BLaER1 treated with 17β-estradiol and CSF1 and Interleukin-3, amounts not matched to agents 10 nM and 100 nM (cell line): ENCODE results near the gene KXD1.

Source experiments
- H3K27ac ChIP-seq, 11 experiments: shearing (Covaris generic); formaldehyde crosslinking; 2 replicates each; pipeline ENCODE4 v1.8.1; 2022
- H3K27me3 ChIP-seq, 11 experiments: shearing (Covaris generic); formaldehyde crosslinking; 2 replicates each; pipeline ENCODE4 v1.8.1; 2022
- H3K36me3 ChIP-seq, 11 experiments: shearing (Covaris generic); formaldehyde crosslinking; 2 replicates each; pipeline ENCODE4 v1.8.1; 2022
- H3K4me1 ChIP-seq, 10 experiments: shearing (Covaris generic); formaldehyde crosslinking; 2 replicates each; pipeline ENCODE4 v1.8.1; 2022
- H3K4me2 ChIP-seq, 11 experiments: shearing (Covaris generic); formaldehyde crosslinking; 2 replicates each; pipeline ENCODE4 v1.8.1; 2022
- H3K4me3 ChIP-seq, 10 experiments: shearing (Covaris generic); formaldehyde crosslinking; 2 replicates each; pipeline ENCODE4 v1.8.1; 2022
- H3K9ac ChIP-seq, 11 experiments: shearing (Covaris generic); formaldehyde crosslinking; 2 replicates each; pipeline ENCODE4 v1.8.1; 2022
- H3K9me3 ChIP-seq, 11 experiments: shearing (Covaris generic); formaldehyde crosslinking; replicated peaks in 1 of 11; 2 replicates each; pipeline ENCODE4 v1.8.1; 2022
- H4K20me1 ChIP-seq, 11 experiments: shearing (Covaris generic); formaldehyde crosslinking; 2 replicates each; pipeline ENCODE4 v1.8.1; 2022
- Cebpa-rat ChIP-seq, 11 experiments: shearing (Covaris generic); IDR thresholded peaks; 2 replicates each; pipeline ENCODE4 v1.8.1; 2022

KXD1 gene

GRCh38 chr19:18557411-18558201, at the start of gene KXD1:
Gene KXD1 (plus strand): TSS chr19:18557870. CDS start chr19:18562057, 4,187 bp downstream.
- Histone ChIP-seq H3K27ac (peak within 1 kb of the TSS; percentile 76 to 87 (median 83)), H3K4me3 (peak within 1 kb of the TSS; percentile 81 to 99 (median 95)), H3K36me3 (peaks cover 13 to 27% (median 20%) of the 10 kb centered on the region in 11 experiments), H3K4me1 (peaks cover 13 to 24% (median 16%) of the 10 kb centered on the region in 10 experiments; a peak in 19 of 20 replicates), H4K20me1 (peaks cover 0 to 18% (median 0%) of the 10 kb centered on the region in 11 experiments; a peak in 7 of 22 replicates), H3K4me2 (peak within 1 kb of the TSS; percentile 88 to 99 (median 93)), H3K9ac (peak within 1 kb of the TSS; percentile 78 to 94 (median 88)), H3K9me3 (no peaks in the 10 kb centered on the region), H3K27me3 (no peaks in the 10 kb centered on the region)
- no peak for TF ChIP-seq Cebpa-rat (IDR thresholded peaks at IDR 0.05)

GRCh38 chr19:18508585-18508984, 49.1 kb upstream of the KXD1 start:
- H3K27me3 ChIP-seq: no peaks in the 10 kb centered on the region
- TF ChIP-seq Cebpa-rat (IDR thresholded peaks at IDR 0.05): no peak
- H3K4me3 ChIP-seq: no peak overlapping the region
- H3K4me2 ChIP-seq: peak overlapping the region in 10 of 11 experiments; percentile 3 to 98 (median 94); a peak in 15 of 22 replicates
- peaks cover 0 to 43% (median 0%) of the 10 kb centered on the region in 11 experiments; a peak in 7 of 22 replicates for H3K36me3 ChIP-seq
- H3K9ac ChIP-seq: peak overlapping the region in 4 of 11 experiments; percentile 2 to 79 (median 44); a peak in 5 of 22 replicates
- H3K4me1 ChIP-seq: peaks cover 56 to 99% (median 80%) of the 10 kb centered on the region in 10 experiments
- peaks cover 97 to 100% (median 99%) of the 10 kb centered on the region in 11 experiments for H4K20me1 ChIP-seq
- H3K27ac ChIP-seq: peak overlapping the region in 5 of 11 experiments; percentile 13 to 68 (median 22); a peak in 7 of 22 replicates
- no peaks in the 10 kb centered on the region for H3K9me3 ChIP-seq

- Histone ChIP-seq H3K9ac (peak overlapping the region in 3 of 11 experiments; percentile 29 to 79 (median 67); a peak in 6 of 22 replicates), H3K9me3 (no peaks in the 10 kb centered on the region), H3K4me2 (peak overlapping the region in 6 of 11 experiments; percentile 3 to 98 (median 96); a peak in 11 of 22 replicates), H3K27me3 (no peaks in the 10 kb centered on the region), H4K20me1 (peaks cover 97 to 100% (median 99%) of the 10 kb centered on the region in 11 experiments), H3K36me3 (peaks cover 0 to 58% (median 0%) of the 10 kb centered on the region in 11 experiments; a peak in 9 of 22 replicates), H3K4me1 (peaks cover 55 to 99% (median 78%) of the 10 kb centered on the region in 10 experiments), H3K27ac (peak overlapping the region in 2 of 11 experiments; percentile 1 to 39; a peak in 1 of 22 replicates), H3K4me3 (no peak overlapping the region)
- no peak for TF ChIP-seq Cebpa-rat (IDR thresholded peaks at IDR 0.05)
Observed at GRCh38 chr19:18510216-18510615, 47.5 kb upstream of the KXD1 start.

GRCh38 chr19:18513868-18514267, 43.8 kb upstream of the KXD1 start:
- Histone ChIP-seq H3K9ac (peak overlapping the region in 2 of 11 experiments; percentile 10 to 56; a peak in 1 of 22 replicates), H3K9me3 (no peaks in the 10 kb centered on the region), H4K20me1 (peaks cover 97 to 100% (median 99%) of the 10 kb centered on the region in 11 experiments), H3K4me3 (no peak overlapping the region), H3K4me2 (peak overlapping the region in 3 of 11 experiments; percentile 7 to 100 (median 98); a peak in 6 of 22 replicates), H3K27me3 (no peaks in the 10 kb centered on the region), H3K4me1 (peaks cover 35 to 99% (median 74%) of the 10 kb centered on the region in 10 experiments), H3K27ac (no peak overlapping the region), H3K36me3 (peaks cover 0 to 66% (median 0%) of the 10 kb centered on the region in 11 experiments; a peak in 9 of 22 replicates)
- TF ChIP-seq Cebpa-rat (IDR thresholded peaks at IDR 0.05): no peak

GRCh38 chr19:18514800-18515682, 42.6 kb upstream of the KXD1 start:
- H4K20me1 ChIP-seq: peaks cover 94 to 100% (median 99%) of the 10 kb centered on the region in 11 experiments

GRCh38 chr19:18515959-18516358, 41.7 kb upstream of the KXD1 start:
- Histone ChIP-seq H3K4me3 (peak overlapping the region in 1 of 10 experiments; percentile 21; a peak in 2 of 20 replicates), H3K9me3 (no peaks in the 10 kb centered on the region), H3K4me2 (peak overlapping the region in 9 of 11 experiments; percentile 7 to 100 (median 61); a peak in 11 of 22 replicates), H4K20me1 (peaks cover 90 to 99% (median 95%) of the 10 kb centered on the region in 11 experiments), H3K27me3 (no peaks in the 10 kb centered on the region), H3K27ac (peak overlapping the region in 9 of 11 experiments; percentile 7 to 57 (median 18); a peak in 13 of 22 replicates), H3K4me1 (peaks cover 47 to 91% (median 70%) of the 10 kb centered on the region in 10 experiments), H3K36me3 (peaks cover 0 to 63% (median 0%) of the 10 kb centered on the region in 11 experiments; a peak in 9 of 22 replicates), H3K9ac (peak overlapping the region in 8 of 11 experiments; percentile 1 to 100 (median 36); a peak in 13 of 22 replicates)
- no peak for TF ChIP-seq Cebpa-rat (IDR thresholded peaks at IDR 0.05)

More at GRCh38 chr19:18514800-18515682, 42.6 kb upstream of the KXD1 start:
- peak overlapping the region in 9 of 11 experiments; percentile 1 to 100 (median 39); a peak in 16 of 22 replicates for H3K9ac ChIP-seq
- peaks cover 43 to 99% (median 74%) of the 10 kb centered on the region in 10 experiments for H3K4me1 ChIP-seq
- H3K27me3 ChIP-seq: no peaks in the 10 kb centered on the region
- H3K4me2 ChIP-seq: peak overlapping the region; percentile 15 to 100 (median 41); a peak in 19 of 22 replicates
- H3K4me3 ChIP-seq: peak overlapping the region in 1 of 10 experiments; percentile 21; a peak in 1 of 20 replicates
- peak overlapping the region in 9 of 11 experiments; percentile 5 to 57 (median 31); a peak in 12 of 22 replicates for H3K27ac ChIP-seq
- H3K36me3 ChIP-seq: peaks cover 0 to 68% (median 0%) of the 10 kb centered on the region in 11 experiments; a peak in 9 of 22 replicates
- TF ChIP-seq Cebpa-rat (IDR thresholded peaks at IDR 0.05): no peak
- H3K9me3 ChIP-seq: no peaks in the 10 kb centered on the region

GRCh38 chr19:18517606-18518005, 40.1 kb upstream of the KXD1 start:
- Histone ChIP-seq H3K4me1 (peaks cover 47 to 76% (median 70%) of the 10 kb centered on the region in 10 experiments), H3K27me3 (no peaks in the 10 kb centered on the region), H3K4me2 (peak overlapping the region in 5 of 11 experiments; percentile 89 to 100 (median 94); a peak in 8 of 22 replicates), H3K36me3 (peaks cover 0 to 61% (median 0%) of the 10 kb centered on the region in 11 experiments; a peak in 8 of 22 replicates), H3K9ac (peak overlapping the region in 3 of 11 experiments; percentile 39 to 100 (median 99); a peak in 3 of 22 replicates), H3K9me3 (0 out of 22 replicates have a peak, but pooled peaks cover 0 to 5% (median 0%) of the 10 kb centered on the region in 11 experiments), H3K4me3 (no peak overlapping the region; a peak in 1 of 20 replicates), H4K20me1 (peaks cover 77 to 92% (median 85%) of the 10 kb centered on the region in 11 experiments), H3K27ac (peak overlapping the region in 2 of 11 experiments; percentile 20 to 98; a peak in 5 of 22 replicates)
- TF ChIP-seq Cebpa-rat (IDR thresholded peaks at IDR 0.05): no peak
